Activated CD4-positive, alpha-beta T cell treated with anti-CD3 and anti-CD28 coated beads, Interleukin-2, Interleukin-6, amounts not matched to agents 100 ng/mL and 50 ng/mL, durations not matched to agents 16 hours and 8 hours (primary cell): Measurements from ENCODE around the gene RHOBTB3.

Experiments
- DNase-seq: peaks from one replicate; pipeline ENCODE4 v3.0.0-alpha.2; 2020

RHOBTB3 gene

GRCh38 chr5:95843733-95844223 lies 112.6 kb downstream of the RHOBTB3 start:
- DNase-seq, result no peak

GRCh38 chr5:95845391-95845790 lies 114.3 kb downstream of the RHOBTB3 start:
- DNase-seq, result no peak
